Astrocyte of the cerebellum (primary cell): ENCODE results near the gene KDM4C.

ENCODE experiments used
- DNase-seq: peaks from one replicate; pipeline ENCODE4 v3.0.0-alpha.2; 2011; ENCODE audit warnings: low read depth
- H3K4me3 ChIP-seq: 2 replicates; pipeline ENCODE4 v1.5.1; 2011; ENCODE audit warnings: mild to moderate bottlenecking, low read depth, low read length, moderate library complexity
- in situ Hi-C: cut with HindIII; loops from 2 replicates; pipeline ENCODE4 v1.10.0; 2017; ENCODE audit warnings: low sequenced_read_pairs
- TF ChIP-seq, protein P1 (sequence below): IDR thresholded peaks from 2 replicates; pipeline ENCODE4 v1.5.1; 2012; ENCODE audit warnings: low read length, low read depth, moderate library complexity, mild to moderate bottlenecking; ENCODE audit errors: missing control alignments

KDM4C gene

DNA sequence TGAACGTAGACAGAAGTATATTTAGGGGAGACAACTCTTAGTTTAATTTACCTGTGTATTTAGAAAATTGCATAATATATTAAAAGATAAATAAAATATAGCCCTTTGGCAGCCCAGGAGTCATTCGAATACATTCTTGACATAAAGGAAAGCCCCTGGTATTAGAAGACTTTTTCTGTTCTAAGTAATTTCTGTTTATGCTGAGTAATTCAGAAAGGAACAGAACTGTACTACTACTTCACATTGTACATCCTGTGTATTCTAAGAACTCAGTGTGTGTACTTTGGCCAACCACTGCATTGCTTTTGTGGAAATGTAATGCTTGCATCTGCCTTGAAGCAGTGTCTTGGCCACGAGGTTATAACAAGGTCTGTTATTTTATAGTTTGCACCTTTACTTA lies 136.4 kb downstream of the KDM4C start:
- no peak overlapping the region for H3K4me3 ChIP-seq
- DNase-seq, result no peak
- TF ChIP-seq, protein P1, sequence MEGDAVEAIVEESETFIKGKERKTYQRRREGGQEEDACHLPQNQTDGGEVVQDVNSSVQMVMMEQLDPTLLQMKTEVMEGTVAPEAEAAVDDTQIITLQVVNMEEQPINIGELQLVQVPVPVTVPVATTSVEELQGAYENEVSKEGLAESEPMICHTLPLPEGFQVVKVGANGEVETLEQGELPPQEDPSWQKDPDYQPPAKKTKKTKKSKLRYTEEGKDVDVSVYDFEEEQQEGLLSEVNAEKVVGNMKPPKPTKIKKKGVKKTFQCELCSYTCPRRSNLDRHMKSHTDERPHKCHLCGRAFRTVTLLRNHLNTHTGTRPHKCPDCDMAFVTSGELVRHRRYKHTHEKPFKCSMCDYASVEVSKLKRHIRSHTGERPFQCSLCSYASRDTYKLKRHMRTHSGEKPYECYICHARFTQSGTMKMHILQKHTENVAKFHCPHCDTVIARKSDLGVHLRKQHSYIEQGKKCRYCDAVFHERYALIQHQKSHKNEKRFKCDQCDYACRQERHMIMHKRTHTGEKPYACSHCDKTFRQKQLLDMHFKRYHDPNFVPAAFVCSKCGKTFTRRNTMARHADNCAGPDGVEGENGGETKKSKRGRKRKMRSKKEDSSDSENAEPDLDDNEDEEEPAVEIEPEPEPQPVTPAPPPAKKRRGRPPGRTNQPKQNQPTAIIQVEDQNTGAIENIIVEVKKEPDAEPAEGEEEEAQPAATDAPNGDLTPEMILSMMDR, result no peak
- in situ Hi-C loops, result no loop called here

DNA sequence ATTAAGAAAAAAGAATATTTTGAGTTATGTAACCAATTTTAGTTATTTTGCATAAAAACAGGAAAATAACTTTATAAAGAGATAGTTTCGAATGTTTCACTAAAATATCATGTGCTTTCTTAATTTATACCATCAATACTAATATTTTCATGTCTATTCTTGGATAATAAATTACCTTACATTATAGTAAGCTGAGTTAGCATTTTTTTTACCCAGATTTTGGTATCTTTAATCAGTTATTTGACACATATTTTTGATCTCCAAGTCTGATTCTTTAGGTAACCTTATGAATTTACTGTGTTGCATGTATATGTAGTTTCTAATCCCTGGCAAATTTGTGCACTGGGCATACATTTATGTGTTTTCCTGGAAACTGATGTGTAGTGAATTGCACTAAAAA lies 138.0 kb downstream of the KDM4C start:
- TF ChIP-seq, protein P1, result no peak
- in situ Hi-C loops, result no loop called here
- H3K4me3 ChIP-seq, result no peak overlapping the region
- no peak for DNase-seq

DNA sequence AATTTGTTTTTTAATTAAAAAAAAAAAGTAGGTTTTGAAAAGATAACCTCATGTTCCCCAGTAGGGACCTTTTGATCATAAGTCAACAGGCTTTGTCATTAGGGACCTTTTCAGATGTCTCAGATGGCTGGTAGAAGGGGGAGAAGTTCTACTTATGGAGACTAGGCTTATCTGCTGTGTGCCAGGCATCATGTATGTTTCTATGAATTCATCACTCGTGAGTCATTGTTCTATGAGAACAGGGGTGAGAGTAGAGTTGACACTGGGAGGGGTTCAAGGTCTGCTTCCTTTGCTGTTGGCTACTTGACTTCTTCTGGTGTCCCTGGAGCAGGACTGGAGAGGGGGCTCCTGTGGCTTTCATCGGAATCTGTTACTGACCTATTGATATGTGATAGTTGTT lies 138.8 kb downstream of the KDM4C start:
- H3K4me3 ChIP-seq, result no peak overlapping the region
- DNase-seq, result no peak
- in situ Hi-C loops, result no loop called here
- TF ChIP-seq, protein P1, result no peak

DNA sequence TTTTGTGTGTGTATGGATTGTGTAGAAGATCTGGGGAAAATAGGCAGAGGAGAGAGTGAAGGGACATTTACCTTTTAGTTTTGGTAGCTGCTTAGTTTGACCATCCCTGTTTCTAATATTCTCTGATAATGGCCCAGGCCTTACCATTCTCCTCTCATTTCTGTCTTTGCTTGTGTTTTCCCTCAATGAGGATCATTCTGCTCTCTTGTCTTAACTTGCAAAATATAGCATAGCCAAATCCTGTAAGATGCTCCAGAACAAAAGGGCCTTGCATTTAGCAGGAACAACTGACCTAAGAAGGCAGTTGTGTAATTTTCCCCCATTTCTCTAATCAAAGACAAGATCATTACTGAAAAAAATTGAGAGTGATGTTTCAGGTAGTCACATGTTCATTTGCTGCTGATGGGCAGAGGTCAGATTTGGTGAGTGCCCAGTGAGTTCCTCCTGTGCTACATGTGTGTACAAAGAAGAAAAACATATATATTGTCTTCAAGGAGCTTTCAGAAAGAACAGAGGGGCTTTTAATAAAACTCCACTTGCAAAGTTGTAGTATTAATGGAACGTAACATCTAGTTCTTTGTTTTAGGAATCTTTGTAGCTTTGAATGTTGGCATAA lies 139.5 kb downstream of the KDM4C start:
- DNase-seq, result no peak
- no peak overlapping the region for H3K4me3 ChIP-seq
- TF ChIP-seq, protein P1, result no peak
- in situ Hi-C loops, result no loop called here

DNA sequence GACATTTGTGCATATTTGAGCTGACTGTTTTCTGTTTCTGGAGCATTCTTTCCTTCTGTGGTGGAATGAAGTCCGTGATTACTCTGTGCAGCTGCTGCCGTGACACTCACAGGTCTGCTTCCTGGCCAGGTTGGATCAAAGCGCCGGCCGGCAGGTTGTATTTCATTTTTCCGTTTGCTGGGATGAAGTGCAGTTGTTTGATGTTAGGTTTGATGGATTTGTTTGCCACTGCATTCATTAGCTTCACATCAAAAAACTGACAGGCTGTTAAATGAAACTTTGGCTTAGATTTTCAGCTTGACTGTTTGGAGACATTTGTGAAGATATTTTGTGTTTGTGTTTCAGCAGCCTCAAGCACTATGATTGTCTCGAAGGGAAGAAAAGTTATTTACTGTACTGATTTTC lies 140.1 kb downstream of the KDM4C start:
- no peak overlapping the region for H3K4me3 ChIP-seq
- TF ChIP-seq, protein P1, result no peak
- in situ Hi-C loops, result no loop called here
- DNase-seq, result no peak

DNA sequence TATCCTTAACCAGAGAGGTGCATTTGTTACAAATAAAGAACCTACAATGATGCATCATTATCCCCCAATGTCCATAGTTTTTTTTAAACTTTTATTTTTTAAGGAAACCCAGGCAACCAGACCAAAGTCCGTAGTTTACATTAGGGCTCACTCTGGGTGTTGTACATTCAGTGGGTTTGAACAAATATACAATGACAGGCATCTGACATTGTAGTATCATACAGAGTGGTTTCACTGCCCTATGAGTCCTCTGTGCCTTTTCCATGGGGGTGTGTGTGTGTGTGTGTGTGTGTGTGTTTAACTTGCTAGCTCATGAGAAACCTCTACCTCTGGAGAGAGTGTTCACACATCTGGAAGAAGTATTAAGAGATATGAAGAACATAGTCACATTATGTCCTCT lies 141.5 kb downstream of the KDM4C start:
- TF ChIP-seq, protein P1, result no peak
- in situ Hi-C loops, result no loop called here

More for the DNA sequence above, 141.5 kb downstream of the KDM4C start:
- no peak overlapping the region for H3K4me3 ChIP-seq
- no peak for DNase-seq
